ENCODE results near the gene PPM1M. TPM values are rescaled to one million over a fixed set of nuclear protein-coding genes. Genes with fewer than 3 reads are reported as not detected.
A peak's percentile ranks its signal among the peaks of the same experiment; 100 is the strongest.
"Not testable (repeated sequence)": the region's sequence is repeated elsewhere in the genome, so short reads cannot be mapped to it uniquely, and the experiment has no call there.

Gene PPM1M
- polyA plus RNA-seq, 1 donor from 2014 or later = 51.3 TPM

DNA sequence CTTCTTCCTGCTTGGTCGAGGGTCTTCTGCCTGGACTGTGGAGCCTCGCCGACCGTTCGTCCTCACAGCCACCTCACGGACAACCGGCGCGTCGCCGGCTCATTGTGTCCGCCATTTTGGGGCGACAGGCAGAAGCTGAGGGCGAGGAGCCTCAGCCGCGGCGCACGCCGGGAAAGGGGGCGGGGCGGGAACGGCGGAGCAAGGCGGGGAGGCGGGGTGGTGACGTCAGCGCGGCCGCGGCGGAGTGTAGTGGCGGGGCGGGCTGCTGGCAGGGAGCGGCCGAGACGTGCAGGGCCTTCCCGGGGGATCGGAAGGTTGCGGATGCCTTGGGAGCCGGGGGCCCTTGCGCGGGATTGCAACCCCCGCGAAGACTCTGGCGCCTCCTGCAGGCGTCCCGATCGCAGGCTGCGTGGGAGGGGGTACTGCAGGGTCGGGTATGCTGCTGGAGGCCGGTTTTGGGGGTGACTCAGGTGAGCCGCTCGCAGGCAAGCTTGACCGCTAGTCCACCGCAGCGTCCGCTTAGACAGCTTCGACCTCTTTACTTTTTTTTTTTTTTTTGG is 33.0 kb downstream of the PPM1M start, which contains the start of gene WDR82:
Gene WDR82 (minus strand): TSS at position 140 of the 560 bp plus-strand sequence. CDS start 288 bp downstream, outside the sequence.
- Mint-ChIP-seq H3K36me3 (peaks cover 5% of the 10 kb centered on the region), H3K9me3 (peaks cover 0 to 2% (median 0%) of the 10 kb centered on the region in 3 donors), H3K27me3 (no peaks in the 10 kb centered on the region), H3K4me1 (peaks cover 20 to 30% (median 29%) of the 10 kb centered on the region in 3 donors), H3K27ac (peak within 1 kb of the TSS; percentile 88 to 99 (median 97)), H3K4me3 (peak within 1 kb of the TSS; percentile 93 to 98 (median 97))

DNA sequence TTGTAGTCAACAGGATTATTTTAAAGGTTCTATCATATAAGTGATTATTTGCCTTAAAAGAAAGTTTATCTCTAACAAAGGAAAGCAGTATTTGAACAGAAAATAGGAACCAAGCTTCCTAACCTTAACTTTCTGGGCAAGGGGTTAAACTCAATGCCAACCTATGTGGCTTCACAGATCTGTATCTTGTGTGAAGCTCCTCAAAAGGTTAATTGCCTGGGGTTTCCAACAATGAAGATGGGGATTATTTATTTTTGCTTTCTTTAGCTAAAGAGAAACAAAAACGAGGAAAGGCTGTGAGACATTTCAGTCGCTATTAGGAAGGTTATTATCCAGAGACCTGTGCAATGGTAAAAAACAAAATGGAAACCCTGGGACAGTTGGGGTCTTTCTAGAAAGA is 34.0 kb downstream of the PPM1M start:
- H3K27me3 Mint-ChIP-seq = no peaks in the 10 kb centered on the region
- H3K36me3 Mint-ChIP-seq = peaks cover 2% of the 10 kb centered on the region
- peak overlapping the region; percentile 69 to 98 (median 96) for H3K4me3 Mint-ChIP-seq
- peak overlapping the region; percentile 88 to 99 (median 97) for H3K27ac Mint-ChIP-seq
- H3K9me3 Mint-ChIP-seq = peaks cover 0 to 2% (median 0%) of the 10 kb centered on the region in 3 donors
- H3K4me1 Mint-ChIP-seq = peaks cover 20 to 23% (median 22%) of the 10 kb centered on the region in 3 donors

DNA sequence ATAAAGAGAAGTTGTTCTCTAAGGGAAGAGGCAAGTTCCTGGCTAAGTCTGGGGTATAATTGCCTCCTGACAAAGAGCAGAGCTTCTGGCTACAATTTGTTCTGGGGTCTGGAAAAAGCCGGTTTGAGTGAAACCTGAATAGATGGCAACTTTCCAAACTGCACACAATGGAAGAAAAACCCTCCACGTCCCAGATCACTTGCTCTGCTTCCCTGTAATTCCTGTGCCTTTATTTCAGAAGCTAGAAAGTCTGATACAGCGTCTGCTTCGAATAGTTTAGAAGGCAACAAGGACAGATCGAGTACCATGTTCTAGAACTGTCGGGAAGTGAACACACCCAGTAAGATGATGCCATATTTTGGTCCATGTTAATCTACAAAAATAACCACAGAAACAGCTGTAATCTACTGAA is 34.5 kb downstream of the PPM1M start:
- Mint-ChIP-seq H3K27ac (peak overlapping the region in 1 of 3 donors; percentile 88), H3K36me3 (peaks cover 2% of the 10 kb centered on the region), H3K4me3 (peak overlapping the region in 3 of 4 donors; percentile 35 to 93 (median 81)), H3K4me1 (peaks cover 20 to 22% (median 22%) of the 10 kb centered on the region in 3 donors), H3K9me3 (peaks cover 0 to 2% (median 0%) of the 10 kb centered on the region in 3 donors), H3K27me3 (no peaks in the 10 kb centered on the region)

DNA sequence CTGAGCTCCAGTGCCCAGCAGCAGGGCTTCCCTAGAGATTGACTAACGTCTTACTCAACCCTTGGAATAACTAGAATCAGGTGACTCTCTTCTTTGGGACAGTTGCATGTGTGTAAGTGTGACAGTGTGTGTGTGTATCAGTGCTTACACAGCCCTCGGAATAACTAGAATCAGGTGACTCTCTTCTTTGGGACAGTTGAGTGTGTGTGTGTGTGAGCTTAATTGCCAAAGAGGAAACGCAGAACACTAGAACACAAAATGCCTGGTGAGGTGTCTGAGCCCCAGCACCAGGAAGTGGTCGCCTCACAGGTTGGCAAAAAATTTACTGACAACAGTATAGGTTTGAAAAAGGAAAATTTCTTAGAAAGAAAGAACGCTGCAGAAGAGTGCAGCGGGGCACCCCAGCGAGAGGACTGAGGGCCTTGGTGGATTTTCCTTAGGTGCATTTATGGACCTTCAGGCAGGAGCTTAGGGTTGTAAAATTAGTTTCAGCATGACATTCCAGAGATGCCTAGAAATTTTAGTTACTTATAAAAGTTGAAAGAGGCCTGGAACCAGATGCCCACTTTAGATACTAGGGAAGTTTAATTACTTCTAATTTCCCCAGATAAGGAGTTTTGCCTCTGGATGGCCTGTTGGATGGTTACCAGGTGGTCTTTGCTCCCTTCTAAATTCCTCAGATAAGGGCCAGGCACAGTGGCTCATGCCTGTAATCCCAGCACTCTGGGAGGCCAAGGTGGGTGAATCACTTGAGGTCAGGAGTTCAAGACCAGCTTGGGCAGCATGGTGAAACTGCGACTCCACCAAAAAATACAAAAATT is 36.6 kb downstream of the PPM1M start:
- Mint-ChIP-seq H3K9me3 (peaks cover 0 to 2% (median 0%) of the 10 kb centered on the region in 3 donors), H3K36me3 (peaks cover 2% of the 10 kb centered on the region), H3K4me3 (peak overlapping the region in 1 of 4 donors; percentile 66), H3K4me1 (peaks cover 12 to 14% (median 13%) of the 10 kb centered on the region in 3 donors), H3K27ac (peak overlapping the region in 2 of 3 donors; percentile 16 to 75), H3K27me3 (no peaks in the 10 kb centered on the region)

DNA sequence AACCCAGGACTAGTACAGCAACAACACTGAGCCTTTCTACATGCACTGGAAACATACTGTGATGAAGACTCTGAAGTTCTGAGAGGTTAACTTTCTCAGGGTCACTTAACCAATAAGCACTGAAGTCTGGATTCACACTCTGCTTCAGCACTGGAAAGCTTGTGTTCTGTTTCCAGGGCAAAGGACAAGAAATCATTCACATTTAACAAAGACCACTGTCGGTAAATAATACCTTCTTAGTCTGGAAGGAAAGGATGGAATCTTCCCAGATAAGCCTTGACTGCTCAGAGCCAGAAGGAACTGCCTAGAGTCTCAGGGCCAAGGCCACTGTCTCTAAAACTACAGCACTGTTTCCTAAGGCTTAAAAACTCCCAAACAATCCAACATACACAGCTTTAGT is 37.7 kb downstream of the PPM1M start:
- peak overlapping the region in 2 of 4 donors; percentile 17 to 73 for H3K4me3 Mint-ChIP-seq
- no peaks in the 10 kb centered on the region for H3K9me3 Mint-ChIP-seq
- no peaks in the 10 kb centered on the region for H3K27me3 Mint-ChIP-seq
- no peaks in the 10 kb centered on the region for H3K36me3 Mint-ChIP-seq
- H3K27ac Mint-ChIP-seq = peak overlapping the region in 2 of 3 donors; percentile 8 to 56
- H3K4me1 Mint-ChIP-seq = peaks cover 11 to 13% (median 12%) of the 10 kb centered on the region in 3 donors

DNA sequence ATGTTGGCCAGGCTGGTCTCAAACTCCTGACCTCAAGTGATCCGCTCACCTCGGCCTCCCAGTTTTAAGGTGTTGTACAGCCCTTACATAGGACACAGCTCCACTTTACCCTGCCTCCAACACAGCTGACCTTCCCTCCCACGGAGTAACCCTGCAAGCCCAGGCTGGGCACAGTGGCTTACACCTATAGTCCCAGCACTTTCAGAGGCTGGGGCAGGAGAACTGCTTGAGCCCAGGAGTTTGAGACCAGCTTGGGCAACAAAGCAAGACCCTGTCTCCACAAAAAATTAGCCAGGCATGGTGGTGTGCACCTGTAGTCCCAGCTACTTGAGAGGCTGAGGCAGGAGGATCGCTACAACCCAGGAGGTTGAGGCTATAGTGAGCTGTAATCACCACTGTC is 38.5 kb downstream of the PPM1M start:
- H3K4me3 Mint-ChIP-seq = peak overlapping the region in 1 of 4 donors; percentile 96
- H3K36me3 Mint-ChIP-seq, H3K9me3 Mint-ChIP-seq, H3K27me3 Mint-ChIP-seq: not testable (repeated sequence)
- peak overlapping the region in 2 of 3 donors; percentile 5 to 83 for H3K27ac Mint-ChIP-seq
- peaks cover 10 to 17% (median 15%) of the 10 kb centered on the region in 3 donors for H3K4me1 Mint-ChIP-seq

DNA sequence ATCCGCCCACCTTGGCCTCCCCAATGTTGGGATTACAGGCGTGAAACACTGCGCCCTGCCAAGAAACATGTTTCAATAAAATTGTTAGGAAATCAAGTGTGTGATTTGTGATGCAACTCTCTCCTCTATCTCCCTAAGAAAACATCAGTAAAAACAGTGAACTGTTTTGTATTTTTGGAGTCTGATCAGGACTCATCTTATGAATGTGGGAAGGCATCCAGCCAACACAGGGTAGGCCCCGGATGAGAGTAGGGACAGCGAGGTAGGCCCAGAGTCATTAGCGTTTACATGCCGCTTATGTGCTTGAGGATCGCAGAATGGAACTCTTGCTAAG is 41.2 kb downstream of the PPM1M start:
- peak overlapping the region; percentile 96 to 100 (median 99) for H3K4me3 Mint-ChIP-seq
- H3K4me1 Mint-ChIP-seq = peaks cover 14 to 18% (median 17%) of the 10 kb centered on the region in 3 donors
- H3K36me3 Mint-ChIP-seq = peaks cover 1% of the 10 kb centered on the region
- H3K27ac Mint-ChIP-seq = peak overlapping the region; percentile 97 to 100 (median 100)
- no peaks in the 10 kb centered on the region for H3K27me3 Mint-ChIP-seq
- H3K9me3 Mint-ChIP-seq = no peaks in the 10 kb centered on the region

DNA sequence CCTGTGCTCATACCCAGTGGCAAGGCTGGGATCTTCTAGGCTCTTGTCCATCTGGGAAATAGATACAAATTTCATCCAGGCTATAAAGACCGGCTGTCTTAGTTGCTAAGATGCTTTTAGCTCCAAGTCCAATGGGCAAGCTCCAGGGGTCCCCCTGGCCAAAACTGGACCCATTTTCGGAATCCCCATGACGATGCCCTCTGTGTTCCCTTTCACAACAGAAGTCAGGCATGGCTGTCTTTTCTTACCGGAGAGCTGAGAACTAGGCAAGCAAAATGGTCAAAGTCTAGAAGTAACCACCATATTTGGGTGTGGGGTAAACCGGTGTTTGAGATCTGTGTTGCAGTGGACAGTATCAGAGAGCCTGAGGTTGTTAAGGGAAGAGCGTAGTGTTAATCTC is 43.1 kb downstream of the PPM1M start:
- Mint-ChIP-seq H3K36me3 (peaks cover 1% of the 10 kb centered on the region), H3K27me3 (no peaks in the 10 kb centered on the region), H3K9me3 (no peaks in the 10 kb centered on the region), H3K4me1 (peaks cover 13 to 18% (median 14%) of the 10 kb centered on the region in 3 donors), H3K4me3 (peak overlapping the region; percentile 96 to 100 (median 99)), H3K27ac (peak overlapping the region; percentile 97 to 100 (median 100))

DNA sequence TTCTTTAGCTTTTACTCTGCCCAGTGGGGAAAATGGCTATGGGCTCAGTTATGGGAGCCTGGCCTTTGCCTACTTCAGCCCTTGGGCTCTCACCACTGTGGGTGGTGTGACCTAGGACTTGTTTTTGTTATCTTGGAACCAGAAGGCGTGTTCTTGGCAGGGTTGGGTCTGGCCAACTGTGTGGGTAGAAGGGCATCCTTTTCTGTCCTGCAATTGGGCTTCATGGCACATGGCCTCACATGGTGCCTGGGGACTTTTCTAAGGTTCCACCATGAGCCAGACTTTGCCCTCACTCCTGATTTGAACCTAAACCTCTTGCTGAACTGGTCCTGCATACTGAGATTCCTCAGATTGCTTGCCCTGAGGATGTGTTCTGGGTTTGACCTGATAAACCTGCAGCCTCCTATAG is 43.8 kb downstream of the PPM1M start:
- H3K4me3 Mint-ChIP-seq = peak overlapping the region in 3 of 4 donors; percentile 67 to 100 (median 96)
- H3K9me3 Mint-ChIP-seq = no peaks in the 10 kb centered on the region
- peaks cover 1% of the 10 kb centered on the region for H3K36me3 Mint-ChIP-seq
- peaks cover 13 to 18% (median 14%) of the 10 kb centered on the region in 3 donors for H3K4me1 Mint-ChIP-seq
- H3K27me3 Mint-ChIP-seq = no peaks in the 10 kb centered on the region
- H3K27ac Mint-ChIP-seq = peak overlapping the region in 2 of 3 donors; percentile 33 to 97

DNA sequence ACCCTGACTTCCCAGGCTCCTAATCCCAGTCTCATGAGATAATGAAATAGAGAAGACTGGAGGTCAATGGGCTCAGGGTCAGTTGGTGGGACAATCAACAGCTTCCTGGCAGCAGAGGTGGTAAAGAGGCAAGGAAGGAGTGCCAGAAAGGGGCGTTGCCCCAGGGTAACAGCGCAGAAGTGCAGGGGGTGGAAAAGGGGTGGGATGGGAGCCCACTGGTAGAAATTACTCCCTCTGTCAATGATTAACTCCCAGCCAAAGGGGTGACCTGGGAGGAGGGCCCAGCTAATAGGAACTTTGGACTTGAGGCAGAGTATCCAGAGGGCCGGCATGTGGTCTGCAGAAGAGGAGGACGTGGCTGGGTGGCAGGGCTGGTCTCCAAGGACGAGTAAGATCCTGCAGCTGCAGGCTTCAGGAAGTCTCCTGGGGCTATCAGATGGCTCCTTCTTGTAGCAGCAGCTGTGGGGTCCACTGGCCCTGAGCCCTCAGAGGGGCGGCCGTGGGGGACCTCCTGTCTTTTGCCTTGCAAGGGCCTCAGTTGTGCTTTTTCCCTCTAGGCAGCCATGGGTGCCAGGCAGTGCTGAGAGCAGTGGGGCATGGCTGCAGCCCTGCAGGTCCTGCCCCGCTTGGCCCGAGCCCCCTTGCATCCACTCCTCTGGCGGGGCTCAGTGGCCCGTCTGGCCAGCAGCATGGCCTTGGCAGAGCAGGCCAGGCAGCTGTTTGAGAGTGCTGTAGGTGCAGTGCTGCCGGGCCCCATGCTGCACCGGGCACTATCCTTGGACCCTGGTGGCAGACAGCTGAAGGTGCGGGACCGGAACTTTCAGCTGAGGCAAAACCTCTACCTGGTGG is 44.4 kb downstream of the PPM1M start:
- Mint-ChIP-seq H3K27me3 (no peaks in the 10 kb centered on the region), H3K27ac (peak overlapping the region in 2 of 3 donors; percentile 33 to 97), H3K9me3 (no peaks in the 10 kb centered on the region), H3K4me3 (peak overlapping the region in 1 of 4 donors; percentile 96), H3K36me3 (peaks cover 2% of the 10 kb centered on the region), H3K4me1 (peaks cover 13 to 18% (median 14%) of the 10 kb centered on the region in 3 donors)

DNA sequence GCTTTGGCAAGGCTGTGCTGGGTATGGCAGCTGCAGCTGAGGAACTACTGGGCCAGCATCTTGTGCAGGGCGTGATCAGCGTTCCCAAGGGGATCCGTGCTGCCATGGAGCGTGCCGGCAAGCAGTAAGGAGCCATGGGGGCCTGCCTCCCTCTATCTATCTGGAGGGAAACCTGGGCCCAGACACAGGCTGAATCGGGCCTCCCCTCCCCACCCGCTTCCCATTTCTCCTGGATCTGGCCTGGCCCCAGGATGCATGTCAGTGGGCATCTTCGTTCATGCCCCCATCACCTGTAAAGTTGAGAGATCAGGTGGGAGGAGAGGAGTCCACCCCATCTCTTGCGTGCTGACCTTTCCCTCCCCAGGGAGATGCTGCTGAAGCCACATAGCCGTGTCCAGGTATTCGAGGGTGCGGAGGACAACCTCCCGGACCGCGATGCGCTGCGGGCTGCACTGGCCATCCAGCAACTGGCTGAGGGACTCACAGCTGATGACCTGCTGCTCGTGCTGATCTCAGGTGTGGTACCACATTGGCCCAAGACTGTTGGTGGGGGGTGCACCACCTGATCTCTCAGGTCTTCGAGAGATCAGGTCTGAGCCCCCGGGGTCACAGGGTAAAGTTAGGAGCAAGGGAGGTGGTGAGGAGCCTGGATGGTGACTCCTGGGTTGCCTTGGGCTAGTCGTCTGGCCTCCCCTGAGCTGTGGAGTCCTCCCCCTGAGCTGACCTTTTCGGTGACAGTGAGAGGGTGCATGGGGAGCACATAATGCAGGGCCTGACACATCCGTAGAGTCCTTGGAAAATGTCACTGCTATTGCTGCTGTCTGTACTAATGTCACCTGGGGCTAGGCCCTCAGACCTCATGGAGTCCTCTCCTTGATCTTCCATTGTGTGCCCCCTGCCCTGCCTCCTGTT is 45.3 kb downstream of the PPM1M start:
- peak overlapping the region in 2 of 3 donors; percentile 63 to 83 for H3K27ac Mint-ChIP-seq
- H3K4me3 Mint-ChIP-seq = peak overlapping the region in 1 of 4 donors; percentile 68
- no peaks in the 10 kb centered on the region for H3K27me3 Mint-ChIP-seq
- peaks cover 4% of the 10 kb centered on the region for H3K36me3 Mint-ChIP-seq
- H3K9me3 Mint-ChIP-seq = no peaks in the 10 kb centered on the region
- peaks cover 13 to 18% (median 14%) of the 10 kb centered on the region in 3 donors for H3K4me1 Mint-ChIP-seq

DNA sequence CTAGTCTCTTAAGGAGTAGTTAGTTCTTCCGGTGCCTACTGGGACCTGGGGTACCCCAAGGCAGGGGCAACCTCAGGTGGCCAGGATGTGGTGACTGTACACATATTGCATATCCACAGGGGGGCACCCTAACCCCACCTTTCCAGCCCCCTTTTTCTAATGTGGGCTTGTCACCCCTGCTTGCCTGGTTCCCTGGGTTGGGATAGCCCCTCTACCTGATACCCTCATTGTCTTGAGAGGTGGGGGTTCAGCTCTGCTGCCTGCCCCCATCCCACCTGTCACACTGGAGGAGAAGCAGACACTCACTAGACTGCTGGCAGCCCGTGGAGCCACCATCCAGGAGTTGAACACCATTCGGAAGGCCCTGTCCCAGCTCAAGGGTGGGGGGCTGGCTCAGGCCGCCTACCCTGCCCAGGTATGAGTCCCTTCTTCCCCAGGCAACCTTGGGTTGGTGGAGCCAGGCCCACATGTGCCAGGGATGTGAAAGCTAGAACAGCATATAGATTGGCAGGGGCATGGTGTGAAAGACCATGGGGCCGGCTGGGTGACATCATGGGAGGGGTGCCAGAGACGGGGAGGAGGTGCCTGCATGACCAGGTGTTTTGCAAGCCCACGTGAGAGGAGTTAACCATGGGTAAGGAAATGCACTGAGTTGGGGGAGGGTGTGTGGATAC is 46.1 kb downstream of the PPM1M start:
- H3K9me3 Mint-ChIP-seq = no peaks in the 10 kb centered on the region
- H3K4me1 Mint-ChIP-seq = peaks cover 13 to 19% (median 17%) of the 10 kb centered on the region in 3 donors
- H3K4me3 Mint-ChIP-seq = peak overlapping the region in 2 of 4 donors; percentile 68 to 72
- peak overlapping the region in 2 of 3 donors; percentile 63 to 83 for H3K27ac Mint-ChIP-seq
- H3K36me3 Mint-ChIP-seq = peaks cover 4% of the 10 kb centered on the region
- H3K27me3 Mint-ChIP-seq = no peaks in the 10 kb centered on the region

Data from IgD-negative memory B cell (primary cell).